Adrenal gland (tissue), 12 donors: ENCODE results near the gene TSSC4. TPM values are rescaled to one million over a fixed set of nuclear protein-coding genes. Genes with fewer than 3 reads are reported as not detected.

Experiments
- DNase-seq, 7 donors: peaks; one replicate each; pipeline ENCODE4 v3.0.0-alpha.2; 2019 to 2020
- H3K27ac ChIP-seq, 5 donors: fragments of 200-600 bp; sonication (generic) in 4 of 5; 1 replicate in 3 of 5; 2 replicates in 2 of 5; pipeline versions ENCODE4 v1.5.1 to v1.8.0; 2016 to 2020; ENCODE audit warnings: mild to moderate bottlenecking in 1 of 5
- H3K27me3 ChIP-seq: fragments of 200-600 bp; 2 replicates; pipeline ENCODE4 v1.8.0; 2021
- H3K36me3 ChIP-seq, 2 donors: fragments of 200-600 bp; replicated peaks in 1 of 2; 1 replicate in 1 of 2; 2 replicates in 1 of 2; pipeline versions ENCODE4 v1.5.1 to v1.8.0; 2018 to 2022
- H3K4me1 ChIP-seq, 2 donors: fragments of 200-600 bp; replicated peaks in 1 of 2; 1 replicate in 1 of 2; 2 replicates in 1 of 2; pipeline versions ENCODE4 v1.5.1 to v1.8.0; 2018 to 2021
- H3K4me3 ChIP-seq, 4 donors: fragments of 200-600 bp; sonication (generic) in 3 of 4; one replicate each; pipeline ENCODE4 v1.5.1; 2016 to 2018
- H3K9me3 ChIP-seq, 3 donors: fragments of 200-600 bp; sonication (generic) in 1 of 3; replicated peaks in 1 of 3; 1 replicate in 2 of 3; 2 replicates in 1 of 3; pipeline versions ENCODE4 v1.5.1 to v1.8.0; 2016 to 2021
- POLR2A ChIP-seq, 2 donors: fragments of 450-650 bp; IDR thresholded peaks; one replicate each; pipeline ENCODE4 v1.6.1; 2017; ENCODE audit warnings: antibody characterized with exemption in 2 of 2, mild to moderate bottlenecking in 2 of 2, moderate library complexity in 1 of 2
- WGBS, 4 donors: extraction: QIAGEN DNeasy Blood & Tissue Kit in 2 of 4; methylation state at CpG; one replicate each; pipeline versions ENCODE4 v1.1.5 to v1.1.7; 2013 to 2017; 5-methylcytosine and 5-hydroxymethylcytosine counted together
- intact Hi-C, 2 donors: fragments of 100-400 bp; cut with DNase I; formaldehyde crosslinking; loops; one replicate each; pipeline versions ENCODE4 v1.14.1 to v1.15.0; 2022 to 2023
- polyA plus RNA-seq, 3 donors: library from polyadenylated mRNA; stranded (reverse); fragments of 200-250 nt in 2 of 3; fragments of 350-450 nt in 1 of 3; fragmentation: Illumina TruSeq in 1 of 3; extraction: RNeasy Lipid Tissue Mini Kit (QIAGEN cat#74804) in 1 of 3; gene quantifications; one replicate each; pipeline ENCODE4 v1.2.3, GENCODE V29; 2013 to 2014
- total RNA-seq, 9 donors: library from RNA; depleted of rRNA in 4 of 9; stranded (reverse); fragments of >200 nt in 4 of 9; fragments of 120-200 nt in 1 of 9; fragmentation: NEBNext Ultra II Directional in 1 of 9; extraction: Animal tissue kit (Norgen Biotek cat#: 25700) in 1 of 9; gene quantifications; one replicate each; pipeline versions ENCODE4 v1.1.0 to v1.2.4, GENCODE V29; 2013 to 2023
- TF ChIP-seq, protein P1 (sequence below), 6 experiments: fragments of 450-650 bp in 4 of 6; fragments of 200-600 bp in 2 of 6; sonication (generic) in 1 of 6; IDR thresholded peaks; 1 replicate in 5 of 6; 2 replicates in 1 of 6; pipeline versions ENCODE4 v1.5.1 to v1.8.0; 2016 to 2021; ENCODE audit warnings: antibody characterized with exemption in 6 of 6, mild to moderate bottlenecking in 2 of 6, moderate library complexity in 1 of 6
- donor health status: healthy with polysubstance abuse.
- donor health status: Bipolar disorder and iron deficiency.
- donor health status: DM: yes; HTN: yes; CAD: no.
- donor health status: DM: no; HTN: no; CAD: no.
- donor health status: DM: no; HTN: no; CAD: no.
- donor health status: DM: yes; HTN: yes; CAD: no.

Gene TSSC4
- total and polyA plus RNA-seq, 12 donors: 3.4 to 94.6 (median 38.1) TPM

DNA sequence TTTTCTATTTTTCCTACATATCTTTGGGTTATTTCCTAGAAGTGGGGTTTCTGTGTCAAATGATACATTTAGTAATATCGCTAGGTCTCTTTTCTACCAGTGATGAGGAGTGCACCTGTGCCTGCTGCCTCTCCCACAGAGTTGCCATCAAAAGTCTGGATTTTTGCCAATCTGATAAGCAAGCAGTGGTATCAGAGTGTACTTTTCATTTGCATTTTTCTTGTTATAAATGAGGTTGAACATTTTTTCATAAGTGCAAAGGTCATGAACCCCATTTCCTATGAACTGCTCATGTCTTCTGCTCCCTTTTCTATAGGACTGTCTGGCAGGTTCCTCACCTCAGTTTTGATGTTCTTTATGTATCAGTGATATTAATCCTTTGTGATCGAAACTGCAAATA, 42.0 kb downstream of the TSSC4 start:
- Histone ChIP-seq H3K36me3 (no peaks in the 10 kb centered on the region), H3K9me3 (no peaks in the 10 kb centered on the region), H3K27ac (no peak overlapping the region), H3K4me3 (no peak overlapping the region), H3K4me1 (peaks cover 18 to 19% of the 10 kb centered on the region in 2 donors), H3K27me3 (no peaks in the 10 kb centered on the region)
- no peak for TF ChIP-seq POLR2A (IDR thresholded peaks at IDR 0.05)
- TF ChIP-seq, protein P1, sequence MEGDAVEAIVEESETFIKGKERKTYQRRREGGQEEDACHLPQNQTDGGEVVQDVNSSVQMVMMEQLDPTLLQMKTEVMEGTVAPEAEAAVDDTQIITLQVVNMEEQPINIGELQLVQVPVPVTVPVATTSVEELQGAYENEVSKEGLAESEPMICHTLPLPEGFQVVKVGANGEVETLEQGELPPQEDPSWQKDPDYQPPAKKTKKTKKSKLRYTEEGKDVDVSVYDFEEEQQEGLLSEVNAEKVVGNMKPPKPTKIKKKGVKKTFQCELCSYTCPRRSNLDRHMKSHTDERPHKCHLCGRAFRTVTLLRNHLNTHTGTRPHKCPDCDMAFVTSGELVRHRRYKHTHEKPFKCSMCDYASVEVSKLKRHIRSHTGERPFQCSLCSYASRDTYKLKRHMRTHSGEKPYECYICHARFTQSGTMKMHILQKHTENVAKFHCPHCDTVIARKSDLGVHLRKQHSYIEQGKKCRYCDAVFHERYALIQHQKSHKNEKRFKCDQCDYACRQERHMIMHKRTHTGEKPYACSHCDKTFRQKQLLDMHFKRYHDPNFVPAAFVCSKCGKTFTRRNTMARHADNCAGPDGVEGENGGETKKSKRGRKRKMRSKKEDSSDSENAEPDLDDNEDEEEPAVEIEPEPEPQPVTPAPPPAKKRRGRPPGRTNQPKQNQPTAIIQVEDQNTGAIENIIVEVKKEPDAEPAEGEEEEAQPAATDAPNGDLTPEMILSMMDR (IDR thresholded peaks at IDR 0.05): no peak
- 87 to 96% (median 93%) methylated on average over 2 of the region's 2 CpGs for WGBS, 4 donors
- DNase-seq: peak in 1 of 7 donors; percentile 9
- intact Hi-C loops: loop anchor here in 1 of 2 donors (5.0 kb wide), 1 partner anchor 75 kb away; no protein-coding TSS in a partner anchor

DNA sequence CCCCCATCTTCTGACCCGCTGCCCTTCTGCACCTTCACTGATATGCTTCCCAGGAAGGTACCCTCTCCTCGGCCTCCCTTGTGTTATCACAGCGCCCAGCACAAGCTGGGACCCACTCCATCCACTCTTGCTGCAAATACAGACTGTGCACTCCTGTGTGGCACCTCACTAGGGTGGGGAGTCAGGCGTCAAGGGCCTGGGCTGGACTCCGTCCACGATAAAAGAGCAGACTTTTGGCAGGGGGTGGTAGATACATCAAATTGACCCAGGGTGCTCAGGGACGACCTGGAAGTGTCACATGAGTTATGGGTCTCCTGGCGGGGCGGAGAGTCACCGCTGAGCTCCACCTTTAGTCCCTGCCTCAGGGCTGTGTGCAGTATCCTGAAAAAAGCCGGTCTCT, 42.9 kb downstream of the TSSC4 start:
- Histone ChIP-seq H3K27ac (no peak overlapping the region), H3K27me3 (no peaks in the 10 kb centered on the region), H3K36me3 (no peaks in the 10 kb centered on the region), H3K4me1 (peaks cover 26 to 27% of the 10 kb centered on the region in 2 donors), H3K4me3 (no peak overlapping the region), H3K9me3 (no peaks in the 10 kb centered on the region)
- peak in 3 of 7 donors; percentile 21 to 34 (median 29) for DNase-seq
- no peak for TF ChIP-seq POLR2A (IDR thresholded peaks at IDR 0.05)
- TF ChIP-seq, protein P1 (IDR thresholded peaks at IDR 0.05): no peak
- 46 to 73% (median 55%) methylated on average over 6 to 11 of the region's 11 CpGs for WGBS, 4 donors
- intact Hi-C loops: loop anchor here in 1 of 2 donors (5.0 kb wide), 1 partner anchor 74 kb away; no protein-coding TSS in a partner anchor

DNA sequence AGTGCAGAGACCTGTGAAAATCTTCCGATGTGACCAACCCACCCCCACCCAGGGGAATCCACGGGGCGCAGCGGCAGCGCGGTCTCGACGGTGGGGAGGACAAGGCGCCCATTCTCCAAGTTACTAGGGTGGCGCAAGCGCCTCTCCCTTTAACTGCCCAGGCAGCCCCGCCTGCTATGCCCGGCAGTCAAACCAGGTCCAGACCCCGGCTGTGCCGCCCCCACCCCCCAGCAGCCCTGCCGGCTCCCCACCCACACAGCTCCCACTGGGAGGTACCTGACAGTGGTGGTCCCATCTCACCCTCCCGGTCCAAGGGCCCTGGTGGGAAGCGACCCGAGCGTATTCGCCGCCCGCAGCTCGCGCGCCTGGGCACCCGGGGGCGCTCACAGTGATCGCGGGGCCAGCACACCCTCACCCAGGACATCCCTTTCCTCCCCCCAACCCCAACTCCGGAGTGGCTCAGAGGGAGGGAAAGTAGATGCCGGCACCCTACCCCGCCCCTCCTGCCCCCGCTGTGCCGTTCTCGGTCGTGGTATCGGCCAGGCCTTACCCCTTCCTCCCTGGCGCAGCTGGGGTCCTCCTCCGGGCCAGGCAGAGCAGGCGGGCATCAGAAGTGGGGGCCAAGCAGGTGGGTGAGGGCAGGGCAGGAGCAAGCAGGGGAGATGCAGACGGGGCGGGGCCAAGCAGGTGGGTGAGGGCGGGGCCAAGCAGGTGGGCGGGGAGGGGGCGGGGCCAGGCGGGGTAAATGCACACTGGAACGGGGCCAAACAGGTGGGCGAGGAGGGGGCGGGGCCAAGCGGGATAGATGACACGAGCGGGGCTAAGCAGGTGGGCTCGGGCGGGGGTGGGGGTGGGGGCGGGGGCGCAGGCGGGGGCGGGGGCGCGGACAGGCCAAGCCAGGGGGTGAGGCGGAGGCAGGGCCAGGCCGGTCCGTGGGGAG, 43.6 kb downstream of the TSSC4 start, which contains the start of gene TRPM5:
TRPM5 (minus strand) TSS at position 634 of the 940 bp plus-strand sequence. CDS start 21,478 bp downstream, outside the sequence.
- Histone ChIP-seq H3K4me3 (peak within 1 kb of the TSS; percentile 34 to 88 (median 76)), H3K9me3 (no peaks in the 10 kb centered on the region), H3K27ac (peak within 1 kb of the TSS; percentile 34 to 91 (median 73)), H3K4me1 (peaks cover 34 to 35% of the 10 kb centered on the region in 2 donors), H3K27me3 (no peaks in the 10 kb centered on the region), H3K36me3 (no peaks in the 10 kb centered on the region)
- intact Hi-C loops: loop anchor here in 1 of 2 donors (5.0 kb wide), 1 partner anchor 73 kb away; no protein-coding TSS in a partner anchor
- TF ChIP-seq, protein P1 (IDR thresholded peaks at IDR 0.05): no peak
- TF ChIP-seq POLR2A (IDR thresholded peaks at IDR 0.05): no peak
- 6 to 95% (median 10%) methylated on average over 3 to 58 of the region's 64 CpGs for WGBS, 4 donors
- peak in 4 of 7 donors; percentile 43 to 80 (median 60) for DNase-seq
